ENCODE results near the gene ABCC5.

DNA sequence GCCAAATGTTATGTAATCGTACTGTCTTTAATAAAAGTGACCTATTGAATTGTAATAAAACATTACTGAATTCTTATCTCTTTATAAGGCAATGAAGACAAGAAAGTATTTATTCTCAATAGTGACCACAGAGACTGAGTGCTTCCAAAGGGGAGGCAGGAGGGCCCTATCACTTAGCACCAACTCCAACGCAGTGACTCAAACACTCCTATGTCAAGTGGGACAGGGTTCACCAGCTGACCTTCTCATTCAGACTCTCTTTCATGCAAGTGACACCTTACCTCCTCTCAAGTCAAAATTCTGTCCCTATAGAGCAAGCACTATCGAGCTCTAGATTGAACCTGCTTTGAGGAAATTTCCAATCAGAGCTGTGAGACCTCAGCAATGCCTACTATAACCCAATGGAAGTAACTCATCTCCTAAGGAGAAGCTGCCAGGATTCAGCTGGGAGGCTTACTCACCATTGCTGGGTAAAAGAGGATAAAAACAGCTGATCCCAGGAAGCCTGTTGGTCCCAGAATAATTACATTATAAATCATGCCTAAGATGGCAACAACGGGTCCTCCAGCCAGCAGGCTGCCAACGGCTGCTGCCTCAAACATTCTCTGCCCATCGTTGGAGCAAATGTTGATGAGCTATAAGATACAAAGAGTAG lies 35.6 kb downstream of the ABCC5 start:
- no peak for TF ChIP-seq CTCF (IDR thresholded peaks at IDR 0.05; ENCODE audit: low read depth, low read length, poor library complexity, severe bottlenecking)
- no peak for TF ChIP-seq EZH2phosphoT487 (IDR thresholded peaks at IDR 0.05; ENCODE audit: borderline replicate concordance, low read length)
